K562 (cell line): ENCODE data around the gene USP2. TPM values are rescaled to one million over a fixed set of nuclear protein-coding genes. Genes with fewer than 3 reads are reported as not detected.
A peak's percentile ranks its signal among the peaks of the same experiment; 100 is the strongest.

Experiments used
- ASH1L ChIP-seq: fragments of 450-650 bp; IDR thresholded peaks from 2 replicates; pipeline ENCODE4 v1.6.1; 2018; ENCODE audit warnings: borderline replicate concordance, mild to moderate bottlenecking, low read depth; ENCODE audit not compliant: partially characterized antibody
- ATF1 ChIP-seq, 2 experiments: fragments of 450-650 bp in 1 of 2; IDR thresholded peaks; 2 replicates each; pipeline ENCODE4 v1.6.1; 2016; ENCODE audit warnings: missing compliant biosample characterization in 1 of 2, missing genetic modification characterization in 1 of 2
- BCOR ChIP-seq: fragments of 450-650 bp; IDR thresholded peaks from 2 replicates; pipeline ENCODE4 v1.6.1; 2016
- ESRRB ChIP-seq: fragments of 250-450 bp; sonication (Bioruptor Pico); IDR thresholded peaks from 2 replicates; pipeline ENCODE4 v1.5.0; 2020; ENCODE audit warnings: mild to moderate bottlenecking, moderate library complexity, borderline replicate concordance
- HMGXB4 ChIP-seq: sonication (generic); formaldehyde crosslinking; IDR thresholded peaks from 2 replicates; pipeline ENCODE4 v1.8.1; 2023; ENCODE audit warnings: mild to moderate bottlenecking, missing genetic modification reagents
- KDM2B ChIP-seq: fragments of 250-450 bp; sonication (Bioruptor Pico); IDR thresholded peaks from 2 replicates; pipeline ENCODE4 v1.8.0; 2021; ENCODE audit warnings: mild to moderate bottlenecking, moderate library complexity
- MED1 ChIP-seq: sonication (generic); formaldehyde crosslinking; IDR thresholded peaks from 2 replicates; pipeline ENCODE4 v1.8.1; 2023; ENCODE audit warnings: missing genetic modification reagents, borderline replicate concordance
- PREB ChIP-seq: sonication (generic); formaldehyde crosslinking; IDR thresholded peaks from 2 replicates; pipeline ENCODE4 v1.8.1; 2023; ENCODE audit warnings: mild to moderate bottlenecking, missing genetic modification reagents
- PYGO2 ChIP-seq: fragments of 450-650 bp; IDR thresholded peaks from 2 replicates; pipeline ENCODE4 v1.6.1; 2016; ENCODE audit warnings: mild to moderate bottlenecking, missing genetic modification characterization, moderate library complexity, missing compliant biosample characterization
- RB1 ChIP-seq: fragments of 450-650 bp; IDR thresholded peaks from 2 replicates; pipeline ENCODE4 v1.6.1; 2017; ENCODE audit warnings: low read depth, mild to moderate bottlenecking
- RFX7 ChIP-seq: fragments of 250-450 bp; sonication (Bioruptor Pico); IDR thresholded peaks from 2 replicates; pipeline ENCODE4 v1.5.1; 2021; ENCODE audit warnings: mild to moderate bottlenecking
- SMARCE1 ChIP-seq: fragments of 450-650 bp; IDR thresholded peaks from 2 replicates; pipeline ENCODE4 v1.7.1; 2016; ENCODE audit warnings: mild to moderate bottlenecking
- SREBF2 ChIP-seq: sonication (generic); formaldehyde crosslinking; IDR thresholded peaks from 2 replicates; pipeline ENCODE4 v1.4.0; 2020; ENCODE audit warnings: mild to moderate bottlenecking, missing genetic modification reagents
- TFE3 ChIP-seq: fragments of 450-650 bp; formaldehyde crosslinking; IDR thresholded peaks from 2 replicates; pipeline ENCODE4 v1.4.0; 2020; ENCODE audit warnings: mild to moderate bottlenecking, mixed read lengths
- TSC22D4 ChIP-seq: fragments of 450-650 bp; IDR thresholded peaks from 2 replicates; pipeline ENCODE4 v1.6.1; 2016; ENCODE audit warnings: missing genetic modification characterization, missing biosample characterization, control low read depth
- VEZF1 ChIP-seq: fragments of 200-800 bp; sonication (Bioruptor generic); IDR thresholded peaks from 2 replicates; pipeline ENCODE4 v1.6.1; 2017; ENCODE audit warnings: missing genetic modification characterization, missing compliant biosample characterization
- ZFP91 ChIP-seq: sonication (generic); formaldehyde crosslinking; IDR thresholded peaks from 2 replicates; pipeline ENCODE4 v1.8.0; 2022; ENCODE audit warnings: mild to moderate bottlenecking, missing genetic modification reagents
- ZNF197 ChIP-seq: fragments of 200-800 bp; sonication (Bioruptor generic); IDR thresholded peaks from 2 replicates; pipeline ENCODE4 v1.6.1; 2016; ENCODE audit warnings: low read depth, missing genetic modification characterization, missing compliant biosample characterization
- ZNF316 ChIP-seq: fragments of 450-650 bp; IDR thresholded peaks from 2 replicates; pipeline ENCODE4 v1.6.1; 2016
- ZNF717 ChIP-seq: fragments of 250-450 bp; sonication (Bioruptor Pico); IDR thresholded peaks from 2 replicates; pipeline ENCODE4 v1.5.0; 2021
- polyA plus RNA-seq, 8 experiments: library from polyadenylated mRNA; depleted of rRNA in 4 of 8; stranded (reverse) in 5 of 8; unstranded in 3 of 8; fragments of >200 nt; fragmentation: Nextera tagmentation in 2 of 8; fragmentation: Illumina TruSeq in 1 of 8; extraction: Ambion mirVana in 2 of 8; extraction: Trizol in 1 of 8; gene quantifications; 2 replicates each; pipeline versions ENCODE4 v1.2.1 to v1.2.3, GENCODE V29; 2011 to 2014; ENCODE audit warnings: inconsistent platforms in 1 of 8, missing spikeins in 1 of 8
- total RNA-seq, 7 experiments: library from RNA; depleted of rRNA in 6 of 7; stranded (reverse); fragments of >200 nt in 6 of 7; fragmentation: Illumina TruSeq in 2 of 7; extraction: Trizol in 2 of 7; gene quantifications; 2 replicates each; pipeline versions ENCODE4 v1.2.1 to v1.2.3, GENCODE V29; 2011 to 2021; ENCODE audit warnings: low replicate concordance in 1 of 7

The USP2 gene
- total and polyA plus RNA-seq, 9 of the 15 experiments (the other 6 are each of a cell fraction or from before 2014, with no cell fraction given) = 2.8 to 16.9 (median 3.9) TPM

GRCh38 chr11:119356349-119357031 lies 25.0 kb downstream of the USP2 start (continued):
- no peak for TF ChIP-seq ZNF717 (CRISPR knock-in tag)
- TF ChIP-seq PYGO2 (tag) = no peak
- peak; percentile 67; the same call in 1 of the 2 replicates for TF ChIP-seq VEZF1
- TF ChIP-seq ZFP91 (CRISPR knock-in tag) = no peak
- TF ChIP-seq RFX7 (CRISPR knock-in tag) = no peak
- TF ChIP-seq RB1 = peak; percentile 94
- TF ChIP-seq SMARCE1 = peak; percentile 49; the same call in 1 of the 2 replicates
- TF ChIP-seq MED1 (CRISPR knock-in tag) = no peak
- TF ChIP-seq KDM2B = 0 out of 2 replicates have a peak, but pooled peaks have one; percentile 53
- 0 out of 2 replicates have a peak, but pooled peaks have one; percentile 19 for TF ChIP-seq HMGXB4
- TF ChIP-seq BCOR = 0 out of 2 replicates have a peak, but pooled peaks have one; percentile 47
- TF ChIP-seq ESRRB (CRISPR knock-in tag) = no peak
- no peak for TF ChIP-seq ZNF316
- no peak for TF ChIP-seq PREB (CRISPR knock-in tag)
- no peak for TF ChIP-seq TFE3 (CRISPR knock-in tag)
- TF ChIP-seq ASH1L = no peak
- no peak for TF ChIP-seq SREBF2 (CRISPR knock-in tag)
- TF ChIP-seq TSC22D4 = no peak
- no peak for TF ChIP-seq ZNF197 (CRISPR knock-in tag)
- TF ChIP-seq ATF1 (CRISPR knock-in tag; IDR thresholded peaks at IDR 0.05) = no peak
- TF ChIP-seq ATF1 (tag; IDR thresholded peaks at IDR 0.05) = peak; percentile 72
